Nephron (organoid): ENCODE results near the gene PRTN3.

Experiments
- H3K27ac Mint-ChIP-seq, 3 experiments: 2 replicates each; pipeline ENCODE4 v1.8.0; 2020; ENCODE audit warnings: mixed read lengths in 3 of 3, mild to moderate bottlenecking in 2 of 3, moderate library complexity in 1 of 3
- H3K27me3 Mint-ChIP-seq: 2 replicates; pipeline ENCODE4 v1.8.0; 2021; ENCODE audit warnings: low read depth, mild to moderate bottlenecking, moderate library complexity, mixed read lengths
- H3K36me3 Mint-ChIP-seq: 2 replicates; pipeline ENCODE4 v1.8.0; 2020; ENCODE audit warnings: low read depth, mixed read lengths
- H3K4me1 Mint-ChIP-seq: 2 replicates; pipeline ENCODE4 v1.8.0; 2020; ENCODE audit warnings: mixed read lengths
- H3K4me3 Mint-ChIP-seq, 3 experiments: 2 replicates each; pipeline ENCODE4 v1.8.0; 2020; ENCODE audit warnings: mild to moderate bottlenecking in 3 of 3, mixed read lengths in 3 of 3, moderate library complexity in 2 of 3
- H3K9me3 Mint-ChIP-seq: 2 replicates; pipeline ENCODE4 v1.8.0; 2020; ENCODE audit warnings: mixed read lengths
- TF ChIP-seq, protein P1 (sequence below), 3 experiments: fragments of 200-600 bp; sonication (generic); IDR thresholded peaks; one replicate each; pipeline ENCODE4 v1.5.0; 2021; ENCODE audit warnings: antibody characterized with exemption in 3 of 3; ENCODE audit not compliant: unreplicated experiment in 3 of 3

The PRTN3 gene

DNA sequence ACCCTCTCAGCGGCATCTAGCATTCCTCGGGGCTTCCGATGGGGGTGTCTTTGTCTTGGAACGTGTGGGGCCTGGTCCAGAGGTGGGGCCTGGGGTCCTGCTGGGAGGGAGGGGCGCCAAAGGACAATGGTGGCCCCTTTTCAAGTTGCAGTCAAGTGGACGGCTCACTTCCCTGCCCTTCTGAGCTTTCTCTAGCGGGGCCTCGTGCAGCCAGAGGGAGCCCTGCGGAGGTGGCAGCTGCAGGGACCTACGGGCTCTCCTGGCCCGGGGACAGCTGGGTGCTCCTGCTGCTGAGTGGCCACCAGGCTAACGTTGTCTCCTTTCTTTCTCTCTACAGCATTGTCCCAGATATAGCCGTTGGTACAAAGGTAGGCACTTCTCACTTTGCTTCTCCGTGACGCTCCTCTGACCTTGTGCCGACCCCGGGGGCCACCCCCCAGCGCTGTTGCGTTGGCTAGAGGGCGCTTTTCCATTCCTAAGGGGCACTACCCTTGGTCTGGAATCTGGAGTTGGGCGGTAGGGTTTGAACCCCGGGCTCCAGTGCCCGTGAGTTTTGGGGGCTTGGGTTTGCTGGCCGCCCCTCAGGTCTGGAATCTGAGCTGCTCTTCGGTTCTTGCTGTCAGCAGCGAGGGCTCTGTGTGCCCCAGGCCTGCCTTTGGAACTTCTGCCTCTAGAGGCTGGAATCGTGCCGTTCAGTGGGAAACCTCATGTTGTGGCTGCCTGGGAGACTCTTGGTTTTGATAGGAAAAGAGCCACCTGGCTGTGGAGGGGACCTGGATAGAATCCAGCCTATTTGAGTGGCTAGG lies 41.5 kb upstream of the PRTN3 start:
- Mint-ChIP-seq H3K4me1 (peaks cover 53% of the 10 kb centered on the region), H3K27ac (peak overlapping the region; percentile 91 to 98 (median 96)), H3K9me3 (no peaks in the 10 kb centered on the region), H3K4me3 (peak overlapping the region; percentile 96 to 98 (median 98)), H3K36me3 (peaks cover 32% of the 10 kb centered on the region), H3K27me3 (no peaks in the 10 kb centered on the region)
- TF ChIP-seq, protein P1, sequence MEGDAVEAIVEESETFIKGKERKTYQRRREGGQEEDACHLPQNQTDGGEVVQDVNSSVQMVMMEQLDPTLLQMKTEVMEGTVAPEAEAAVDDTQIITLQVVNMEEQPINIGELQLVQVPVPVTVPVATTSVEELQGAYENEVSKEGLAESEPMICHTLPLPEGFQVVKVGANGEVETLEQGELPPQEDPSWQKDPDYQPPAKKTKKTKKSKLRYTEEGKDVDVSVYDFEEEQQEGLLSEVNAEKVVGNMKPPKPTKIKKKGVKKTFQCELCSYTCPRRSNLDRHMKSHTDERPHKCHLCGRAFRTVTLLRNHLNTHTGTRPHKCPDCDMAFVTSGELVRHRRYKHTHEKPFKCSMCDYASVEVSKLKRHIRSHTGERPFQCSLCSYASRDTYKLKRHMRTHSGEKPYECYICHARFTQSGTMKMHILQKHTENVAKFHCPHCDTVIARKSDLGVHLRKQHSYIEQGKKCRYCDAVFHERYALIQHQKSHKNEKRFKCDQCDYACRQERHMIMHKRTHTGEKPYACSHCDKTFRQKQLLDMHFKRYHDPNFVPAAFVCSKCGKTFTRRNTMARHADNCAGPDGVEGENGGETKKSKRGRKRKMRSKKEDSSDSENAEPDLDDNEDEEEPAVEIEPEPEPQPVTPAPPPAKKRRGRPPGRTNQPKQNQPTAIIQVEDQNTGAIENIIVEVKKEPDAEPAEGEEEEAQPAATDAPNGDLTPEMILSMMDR (IDR thresholded peaks at IDR 0.05; ENCODE audit: unreplicated experiment in 3 of 3), result peak in 2 of 3 experiments; percentile 7 to 21

DNA sequence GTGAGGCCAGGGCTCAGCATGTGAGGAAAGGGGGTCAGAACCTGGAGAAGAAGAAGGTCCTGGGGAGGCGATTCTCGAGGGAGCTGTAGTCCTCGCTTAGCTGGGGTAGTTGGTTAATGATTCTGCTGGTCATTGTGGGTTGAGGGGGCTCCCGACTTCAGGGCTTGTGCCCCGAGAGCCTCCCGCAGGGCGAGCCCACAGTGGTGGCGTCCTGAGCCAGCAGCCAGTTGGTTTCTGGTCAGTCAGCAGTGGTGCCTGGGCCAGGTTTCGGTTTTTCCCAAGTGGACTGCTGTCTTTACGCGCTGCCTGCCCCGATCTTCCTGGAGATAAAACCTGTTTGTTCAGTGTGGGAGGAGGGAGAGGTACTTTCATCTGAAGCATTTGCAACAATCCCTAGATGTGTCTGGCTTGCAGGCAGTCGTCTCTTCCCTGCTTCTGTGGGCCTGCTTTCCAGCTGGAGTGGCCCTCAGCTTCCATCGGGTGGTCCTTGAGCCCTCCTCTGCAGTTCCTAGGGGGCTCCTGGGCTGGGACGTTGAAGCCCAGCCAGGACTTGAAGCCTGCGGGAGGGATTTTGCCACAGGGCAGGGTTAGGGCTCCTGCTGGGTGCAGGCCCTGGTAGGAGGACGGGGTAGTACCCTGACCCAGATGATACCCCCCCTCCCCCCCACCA lies 40.3 kb upstream of the PRTN3 start:
- Mint-ChIP-seq H3K36me3 (peaks cover 35% of the 10 kb centered on the region), H3K27ac (peak overlapping the region; percentile 88 to 98 (median 91)), H3K4me1 (peaks cover 53% of the 10 kb centered on the region), H3K9me3 (no peaks in the 10 kb centered on the region), H3K27me3 (no peaks in the 10 kb centered on the region), H3K4me3 (peak overlapping the region; percentile 96 to 98 (median 98))
- TF ChIP-seq, protein P1 (IDR thresholded peaks at IDR 0.05; ENCODE audit: unreplicated experiment in 3 of 3), result no peak

DNA sequence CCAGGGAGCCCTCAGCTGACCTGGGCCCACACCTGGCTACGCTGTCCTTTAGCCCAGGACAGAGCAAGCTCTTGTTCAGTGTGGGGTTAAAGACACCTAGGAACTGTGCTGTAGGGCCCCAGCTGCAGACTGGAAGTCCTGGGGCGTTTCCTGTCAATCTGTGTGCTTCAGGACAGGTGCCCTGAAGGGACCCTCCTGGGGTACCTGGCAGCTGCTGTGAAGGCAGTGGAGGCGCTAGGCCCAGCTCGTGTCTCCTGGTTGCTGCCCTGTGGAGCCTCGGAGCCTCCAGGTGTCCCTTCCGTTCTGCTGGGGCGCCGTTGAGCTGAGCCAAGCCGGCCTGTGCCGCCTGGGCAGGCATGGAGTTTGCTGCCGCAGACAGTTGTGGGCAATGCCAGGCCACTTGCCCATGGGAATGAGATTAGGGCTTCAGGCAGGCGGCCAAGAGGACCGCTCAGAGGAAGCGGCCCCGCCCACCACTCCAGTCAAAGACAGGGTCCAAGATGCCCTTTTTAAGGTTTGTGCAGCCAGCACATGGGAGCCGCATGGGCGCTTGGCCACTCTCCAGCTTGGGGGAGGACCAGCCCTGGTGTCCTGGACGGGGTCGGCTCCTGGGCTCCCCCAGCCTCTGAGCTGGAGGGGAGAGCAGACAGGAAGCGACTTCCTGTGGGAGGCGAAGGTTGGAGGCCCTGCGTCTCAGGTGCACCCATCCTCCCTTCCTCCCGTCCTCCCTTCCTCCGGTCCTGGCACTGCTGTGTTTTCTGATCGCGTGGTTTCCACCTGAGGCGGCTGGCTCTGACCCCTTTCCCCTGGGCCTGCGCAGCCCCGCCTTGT lies 39.6 kb upstream of the PRTN3 start:
- no peaks in the 10 kb centered on the region for H3K9me3 Mint-ChIP-seq
- TF ChIP-seq, protein P1 (IDR thresholded peaks at IDR 0.05; ENCODE audit: unreplicated experiment in 3 of 3), result no peak
- H3K27ac Mint-ChIP-seq, result peak overlapping the region; percentile 33 to 91 (median 88)
- peaks cover 53% of the 10 kb centered on the region for H3K4me1 Mint-ChIP-seq
- H3K27me3 Mint-ChIP-seq, result no peaks in the 10 kb centered on the region
- H3K4me3 Mint-ChIP-seq, result peak overlapping the region; percentile 72 to 82 (median 78)
- H3K36me3 Mint-ChIP-seq, result peaks cover 35% of the 10 kb centered on the region

DNA sequence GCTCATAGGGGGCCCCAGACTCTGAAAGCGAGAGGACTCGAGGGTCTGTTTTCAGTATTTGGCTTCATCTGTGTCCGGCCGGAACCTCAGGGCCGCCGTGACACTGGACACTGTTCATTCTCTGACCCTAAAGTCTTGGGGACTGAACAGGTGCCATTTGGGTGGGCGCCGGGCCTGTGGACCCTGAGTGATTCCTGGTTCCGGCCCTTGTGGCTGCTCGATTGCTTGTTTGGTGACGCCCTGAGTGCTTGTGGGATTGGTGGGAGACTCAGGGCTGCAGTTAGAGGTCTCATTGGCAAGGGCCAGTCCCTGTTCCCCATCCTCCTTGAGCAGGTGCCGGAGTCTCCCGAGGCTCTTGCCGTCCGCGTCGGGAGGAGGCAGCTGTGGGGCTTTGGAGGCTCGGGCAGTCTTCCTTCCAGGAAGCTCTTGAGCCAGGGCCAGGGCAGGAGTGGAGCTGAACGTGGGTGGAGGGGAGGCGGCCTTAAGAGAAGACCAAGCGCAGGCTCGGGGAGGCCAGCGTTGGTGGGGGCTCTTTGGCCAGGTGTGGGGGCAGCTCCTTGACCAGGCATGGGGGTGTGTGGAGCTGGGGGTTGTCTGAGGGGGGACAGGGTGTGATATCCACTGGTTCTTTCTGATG lies 38.8 kb upstream of the PRTN3 start:
- H3K4me3 Mint-ChIP-seq, result peak overlapping the region; percentile 72 to 82 (median 78)
- H3K9me3 Mint-ChIP-seq, result no peaks in the 10 kb centered on the region
- H3K36me3 Mint-ChIP-seq, result peaks cover 40% of the 10 kb centered on the region
- H3K27me3 Mint-ChIP-seq, result no peaks in the 10 kb centered on the region
- peaks cover 48% of the 10 kb centered on the region for H3K4me1 Mint-ChIP-seq
- TF ChIP-seq, protein P1 (IDR thresholded peaks at IDR 0.05; ENCODE audit: unreplicated experiment in 3 of 3), result no peak
- peak overlapping the region; percentile 86 to 91 (median 88) for H3K27ac Mint-ChIP-seq

DNA sequence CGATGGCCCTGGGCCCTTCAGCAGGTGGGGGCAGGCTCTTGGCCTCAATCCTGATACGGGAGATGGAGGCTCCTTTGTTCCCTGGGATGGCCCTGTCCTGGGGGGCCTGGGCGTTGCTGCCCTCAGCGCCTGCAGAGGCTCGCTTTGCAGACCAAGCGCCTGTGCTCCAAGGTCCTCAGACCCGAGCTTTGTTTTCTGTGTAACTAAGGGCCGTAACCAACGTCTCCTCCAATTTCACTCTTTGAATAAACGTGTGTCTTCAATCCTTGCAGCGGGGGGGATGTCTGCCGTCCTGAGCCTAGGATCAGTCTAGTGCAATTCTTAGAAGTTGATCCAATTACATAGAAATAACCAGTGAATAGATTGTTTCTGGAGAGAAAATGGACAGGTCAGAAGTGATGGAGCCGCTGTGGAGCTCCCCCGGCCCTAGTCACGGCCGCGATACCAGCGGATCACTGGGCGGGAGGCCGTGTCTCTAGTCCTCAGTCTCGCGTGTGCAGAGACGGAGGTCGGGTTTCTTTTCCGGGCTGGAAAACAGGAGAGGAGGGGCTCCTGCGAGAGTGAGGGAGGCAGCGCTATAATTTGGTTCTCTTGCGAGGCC lies 38.2 kb upstream of the PRTN3 start:
- peaks cover 51% of the 10 kb centered on the region for H3K4me1 Mint-ChIP-seq
- H3K27me3 Mint-ChIP-seq, result no peaks in the 10 kb centered on the region
- TF ChIP-seq, protein P1 (IDR thresholded peaks at IDR 0.05; ENCODE audit: unreplicated experiment in 3 of 3), result no peak
- no peaks in the 10 kb centered on the region for H3K9me3 Mint-ChIP-seq
- H3K4me3 Mint-ChIP-seq, result peak overlapping the region; percentile 72 to 82 (median 78)
- peaks cover 46% of the 10 kb centered on the region for H3K36me3 Mint-ChIP-seq
- H3K27ac Mint-ChIP-seq, result peak overlapping the region; percentile 86 to 91 (median 88)
